HUDEP-2 (cell line): ENCODE results near the gene PEX5.
"Not testable (repeated sequence)": the region's sequence is repeated elsewhere in the genome, so short reads cannot be mapped to it uniquely, and the experiment has no call there.

Experiments used
- DNase-seq, 76 experiments: peaks; one replicate each; lab custom pipeline; 2025; ENCODE audit not compliant: unreplicated experiment in 76 of 76; lab: John Stamatoyannopoulos, UW

The PEX5 gene

DNA sequence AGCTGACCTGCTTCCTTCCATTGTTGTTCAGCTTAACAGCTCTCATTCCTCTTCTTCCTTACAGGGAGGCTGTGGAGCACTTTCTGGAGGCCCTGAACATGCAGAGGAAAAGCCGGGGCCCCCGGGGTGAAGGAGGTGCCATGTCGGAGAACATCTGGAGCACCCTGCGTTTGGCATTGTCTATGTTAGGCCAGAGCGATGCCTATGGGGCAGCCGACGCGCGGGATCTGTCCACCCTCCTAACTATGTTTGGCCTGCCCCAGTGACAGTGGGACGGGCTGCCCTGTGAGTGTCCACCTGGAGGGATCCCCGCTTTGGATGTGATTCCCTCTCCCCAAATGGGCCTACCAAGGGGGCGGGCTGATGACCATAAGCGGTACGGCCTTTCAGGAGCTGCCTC lies 20.5 kb downstream of the PEX5 start:
- DNase-seq, result no peak

DNA sequence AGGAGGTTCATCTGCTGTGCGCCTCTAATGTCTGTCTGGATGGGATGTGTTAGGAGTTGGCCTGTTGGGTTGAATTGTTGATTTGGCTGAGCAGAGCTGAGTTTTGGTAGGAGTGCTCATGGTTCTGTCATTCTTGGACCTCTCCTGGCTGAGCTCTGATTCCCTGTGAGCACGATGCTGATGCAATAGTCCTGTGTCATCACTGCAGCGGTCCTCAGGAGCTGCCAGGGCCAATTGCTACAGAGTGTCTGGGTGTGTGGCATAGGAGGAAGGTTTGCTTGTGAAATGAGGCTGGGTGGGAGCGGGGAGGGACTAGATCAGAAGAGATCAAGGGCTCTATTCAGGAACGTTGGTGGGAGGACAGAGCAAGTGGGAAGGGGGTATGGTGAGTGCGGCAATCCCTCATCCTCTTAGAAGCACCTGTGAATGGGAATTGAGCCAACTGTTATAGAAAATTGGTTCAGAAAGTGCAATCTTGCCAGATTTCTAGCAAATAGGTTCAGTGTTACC lies 21.2 kb downstream of the PEX5 start:
- no peak for DNase-seq

- DNase-seq, result no peak
Observed at GRCh38 chr12:7212678-7213077, 23.2 kb downstream of the PEX5 start.

DNA sequence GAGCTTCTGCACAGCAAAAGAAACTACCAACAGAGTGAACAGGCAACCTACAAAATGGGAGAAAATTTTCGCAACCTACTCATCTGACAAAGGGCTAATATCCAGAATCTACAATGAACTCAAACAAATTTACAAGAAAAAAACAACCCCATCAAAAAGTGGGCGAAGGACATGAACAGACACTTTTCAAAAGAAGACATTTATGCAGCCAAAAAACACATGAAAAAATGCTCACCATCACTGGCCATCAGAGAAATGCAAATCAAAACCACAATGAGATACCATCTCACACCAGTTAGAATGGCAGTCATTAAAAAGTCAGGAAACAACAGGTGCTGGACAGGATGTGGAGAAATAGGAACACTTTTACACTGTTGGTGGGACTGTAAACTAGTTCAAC lies 24.3 kb downstream of the PEX5 start:
- DNase-seq, result not testable (repeated sequence)

GRCh38 chr12:7217475-7218069 lies 28.1 kb downstream of the PEX5 start:
- no peak for DNase-seq

- peak in 66 of 76 experiments; percentile 12 to 77 (median 46) for DNase-seq
Observed at GRCh38 chr12:7219599-7220243, 30.2 kb downstream of the PEX5 start.

DNA sequence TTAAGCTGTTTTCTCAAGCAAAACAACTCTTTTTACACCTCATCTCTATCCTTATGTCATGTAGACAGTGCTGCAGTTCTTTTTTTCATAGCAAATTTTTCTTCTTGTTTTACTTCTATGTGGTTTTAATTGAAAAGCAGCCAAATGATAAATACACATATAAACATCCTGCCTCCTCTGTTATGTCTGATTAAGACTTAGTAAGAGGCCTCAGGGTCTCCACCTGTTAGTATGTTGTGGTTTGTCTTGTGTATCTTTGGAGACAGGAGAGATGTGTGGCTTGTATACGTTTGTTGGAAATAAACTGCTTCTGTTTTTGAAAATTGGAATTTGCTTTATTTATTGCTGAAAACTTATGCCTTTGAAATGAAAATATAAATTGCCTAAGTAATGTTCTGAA lies 32.0 kb downstream of the PEX5 start:
- DNase-seq, result no peak

GRCh38 chr12:7229741-7230140 lies 40.3 kb downstream of the PEX5 start:
- no peak for DNase-seq

DNA sequence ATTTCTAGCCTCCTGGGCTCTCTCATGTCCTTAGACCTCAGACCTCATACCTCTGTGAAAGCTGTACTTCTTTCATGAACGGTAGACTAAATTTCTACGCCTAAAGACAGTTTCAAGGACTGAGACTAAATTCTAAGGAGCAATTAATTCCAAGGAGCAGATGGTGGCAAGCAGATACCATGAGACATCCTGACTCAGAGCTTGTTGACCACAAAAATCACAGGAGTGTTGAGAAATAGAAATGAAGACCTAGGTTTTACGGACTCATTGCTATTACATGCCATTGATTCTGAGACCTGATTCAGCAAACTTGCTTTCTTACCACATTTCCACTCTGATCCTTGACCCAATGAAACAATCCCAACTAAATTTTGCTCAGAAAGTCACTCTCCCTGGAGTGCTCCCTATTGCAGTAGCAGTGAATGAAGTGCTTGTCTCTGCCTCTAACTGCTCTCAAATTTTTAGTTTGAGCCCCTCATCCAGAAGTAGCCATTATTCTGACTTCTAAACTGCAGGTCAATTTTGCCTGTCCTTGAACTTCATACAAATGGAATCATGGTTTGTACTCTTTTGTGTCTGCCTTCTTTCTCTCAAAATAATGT lies 52.0 kb downstream of the PEX5 start:
- DNase-seq, result peak in 20 of 76 experiments; percentile 6 to 56 (median 21)

- peak in 71 of 76 experiments; percentile 6 to 83 (median 60) for DNase-seq
Observed at GRCh38 chr12:7242176-7243101, 53.0 kb downstream of the PEX5 start.

GRCh38 chr12:7251328-7251996 lies 62.0 kb downstream of the PEX5 start:
- DNase-seq, result not testable (repeated sequence)

GRCh38 chr12:7259060-7259459 lies 69.6 kb downstream of the PEX5 start:
- no peak for DNase-seq
